Measurements from ENCODE around the gene ZGPAT.
A peak's percentile ranks its signal among the peaks of the same experiment; 100 is the strongest.

The ZGPAT gene

DNA sequence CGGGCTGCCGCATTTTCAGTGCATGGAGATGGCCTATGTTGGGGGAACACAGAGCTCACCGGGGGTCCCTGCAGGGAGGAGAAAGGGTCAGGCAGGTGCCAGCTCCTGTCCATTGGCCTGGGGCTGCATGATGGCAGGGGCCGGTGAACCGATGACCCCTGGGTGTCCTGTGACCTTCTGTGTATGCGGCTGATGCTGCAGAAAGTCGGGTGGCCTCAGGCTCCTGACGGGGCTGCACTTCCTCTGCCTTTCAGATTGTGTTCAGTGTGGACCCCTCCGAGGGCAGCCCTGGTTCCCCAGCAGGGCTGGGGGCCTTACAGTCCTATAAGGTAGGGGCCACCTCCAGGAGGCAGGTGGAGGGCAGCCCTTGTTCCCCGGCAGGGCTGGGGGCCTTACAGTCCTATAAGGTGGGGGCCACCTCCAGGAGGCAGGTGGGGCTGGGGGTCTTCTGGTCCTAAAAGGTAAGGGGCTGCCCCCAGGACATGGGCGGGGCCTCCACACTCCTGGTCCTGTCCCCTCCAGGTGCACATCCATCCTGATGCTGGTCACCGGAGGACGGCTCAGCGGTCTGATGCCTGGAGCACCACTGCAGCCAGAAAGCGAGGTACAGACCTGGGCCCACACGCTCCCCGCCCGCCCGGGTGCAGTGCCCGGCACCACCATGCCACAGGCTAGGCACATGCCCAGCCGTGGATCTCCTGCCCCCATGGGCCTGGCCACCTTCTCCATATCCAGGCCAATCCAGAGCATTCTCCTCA lies 22.4 kb upstream of the ZGPAT start:
- Histone ChIP-seq H3K4me1 (ENCODE audit: control insufficient read depth in 5 of 5, insufficient read depth in 5 of 5, low read length in 5 of 5) (peaks cover 15 to 68% (median 50%) of the 10 kb centered on the region in 5 donors), H3K9me3 (ENCODE audit: control insufficient read depth in 5 of 5, low read length in 5 of 5) (no peaks in the 10 kb centered on the region), H3K36me3 (ENCODE audit: control insufficient read depth in 5 of 5, insufficient read depth in 5 of 5, low read length in 5 of 5) (peaks cover 0 to 7% (median 0%) of the 10 kb centered on the region in 5 donors), H3K9ac (ENCODE audit: low read length in 5 of 5) (peak overlapping the region in 2 of 5 donors; percentile 59 to 73), H3K27me3 (ENCODE audit: control insufficient read depth in 5 of 5, insufficient read depth in 4 of 5, low read length in 5 of 5) (no peaks in the 10 kb centered on the region), H3K4me3 (ENCODE audit: low read depth in 1 of 5, low read length in 5 of 5) (peak overlapping the region in 2 of 5 donors; percentile 22 to 52), H3K27ac (ENCODE audit: low read depth, low read length) (peak overlapping the region; percentile 87)

DNA sequence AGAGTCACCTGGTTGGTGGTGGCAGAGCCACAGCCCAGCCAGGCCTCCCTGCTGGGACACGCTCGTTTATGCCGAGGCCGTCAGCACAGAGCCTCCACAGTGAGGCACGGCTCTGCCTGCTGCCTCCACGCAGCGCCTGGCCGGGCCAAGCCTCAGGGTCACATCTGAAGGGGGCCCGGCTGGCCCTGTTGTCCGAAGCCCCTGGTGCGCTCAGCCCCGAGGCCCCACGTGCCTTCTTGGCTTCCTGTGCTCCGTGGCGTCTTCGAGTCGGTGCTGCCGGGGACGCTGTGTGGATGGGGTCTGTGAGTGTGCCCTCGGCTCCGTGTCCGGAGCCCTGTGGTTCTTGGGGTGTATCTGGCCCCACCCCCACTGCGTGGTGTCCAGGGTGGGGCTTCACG lies 21.7 kb upstream of the ZGPAT start:
- Histone ChIP-seq H3K9me3 (ENCODE audit: control insufficient read depth in 5 of 5, low read length in 5 of 5) (no peaks in the 10 kb centered on the region), H3K4me1 (ENCODE audit: control insufficient read depth in 5 of 5, insufficient read depth in 5 of 5, low read length in 5 of 5) (peaks cover 15 to 68% (median 50%) of the 10 kb centered on the region in 5 donors), H3K4me3 (ENCODE audit: low read depth in 1 of 5, low read length in 5 of 5) (peak overlapping the region in 3 of 5 donors; percentile 22 to 52 (median 27)), H3K27ac (ENCODE audit: low read depth, low read length) (peak overlapping the region; percentile 87), H3K36me3 (ENCODE audit: control insufficient read depth in 5 of 5, insufficient read depth in 5 of 5, low read length in 5 of 5) (peaks cover 0 to under 1% (median 0%) of the 10 kb centered on the region in 5 donors), H3K27me3 (ENCODE audit: control insufficient read depth in 5 of 5, insufficient read depth in 4 of 5, low read length in 5 of 5) (no peaks in the 10 kb centered on the region), H3K9ac (ENCODE audit: low read length in 5 of 5) (peak overlapping the region in 4 of 5 donors; percentile 38 to 73 (median 52))

DNA sequence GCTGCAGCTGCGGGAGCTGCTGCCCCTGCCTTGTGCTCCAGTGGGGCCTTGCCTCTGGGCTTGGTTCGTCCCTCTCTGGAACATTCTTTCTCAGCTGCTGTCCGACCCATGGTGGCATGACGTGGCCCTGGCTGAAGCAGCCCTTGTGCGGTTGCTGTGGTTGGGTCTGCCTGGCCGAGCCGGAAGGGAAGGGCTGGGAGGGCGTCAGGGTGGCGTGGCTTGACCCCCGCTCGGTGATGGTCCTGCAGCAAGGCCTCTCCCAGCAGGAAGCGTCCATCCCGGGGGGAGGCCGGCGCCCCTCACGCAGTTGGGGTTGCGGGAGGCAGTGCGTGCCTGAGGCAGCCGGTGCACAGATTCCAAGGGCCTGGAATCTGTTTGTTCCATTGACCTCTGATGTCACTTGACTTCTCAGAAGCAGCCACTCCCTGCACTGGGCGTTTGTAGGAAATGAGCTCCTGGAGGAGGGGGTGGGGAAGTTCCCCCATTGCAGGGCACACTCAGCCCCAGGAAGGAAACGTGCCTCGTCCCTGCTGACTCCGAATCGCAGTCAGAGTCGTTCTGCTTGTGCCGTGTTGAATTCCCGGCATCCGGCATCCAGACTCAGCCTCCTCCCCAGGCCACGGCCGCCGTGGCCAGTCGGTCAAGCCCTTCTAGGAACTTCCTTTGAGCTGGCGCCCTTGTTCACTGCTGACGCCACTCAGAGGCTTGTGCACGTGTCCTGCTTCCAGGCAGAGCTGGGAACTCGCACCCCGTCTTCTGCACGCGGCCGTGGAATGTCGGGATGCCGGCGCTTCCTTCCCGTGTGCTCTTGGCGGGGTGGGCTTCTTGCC lies 21.1 kb upstream of the ZGPAT start:
- H3K9me3 ChIP-seq (ENCODE audit: control insufficient read depth in 5 of 5, low read length in 5 of 5): no peaks in the 10 kb centered on the region
- peak overlapping the region in 4 of 5 donors; percentile 0 to 52 (median 33) for H3K4me3 ChIP-seq (ENCODE audit: low read depth in 1 of 5, low read length in 5 of 5)
- peaks cover 14 to 65% (median 49%) of the 10 kb centered on the region in 5 donors for H3K4me1 ChIP-seq (ENCODE audit: control insufficient read depth in 5 of 5, insufficient read depth in 5 of 5, low read length in 5 of 5)
- peak overlapping the region; percentile 87 for H3K27ac ChIP-seq (ENCODE audit: low read depth, low read length)
- peaks cover 0 to 3% (median 0%) of the 10 kb centered on the region in 5 donors for H3K36me3 ChIP-seq (ENCODE audit: control insufficient read depth in 5 of 5, insufficient read depth in 5 of 5, low read length in 5 of 5)
- no peaks in the 10 kb centered on the region for H3K27me3 ChIP-seq (ENCODE audit: control insufficient read depth in 5 of 5, insufficient read depth in 4 of 5, low read length in 5 of 5)
- H3K9ac ChIP-seq (ENCODE audit: low read length in 5 of 5): peak overlapping the region; percentile 33 to 73 (median 45)

- Histone ChIP-seq H3K9me3 (ENCODE audit: control insufficient read depth in 5 of 5, low read length in 5 of 5) (no peaks in the 10 kb centered on the region), H3K27me3 (ENCODE audit: control insufficient read depth in 5 of 5, insufficient read depth in 4 of 5, low read length in 5 of 5) (no peaks in the 10 kb centered on the region), H3K27ac (ENCODE audit: low read depth, low read length) (peak overlapping the region; percentile 76), H3K4me1 (ENCODE audit: control insufficient read depth in 5 of 5, insufficient read depth in 5 of 5, low read length in 5 of 5) (peaks cover 10 to 61% (median 40%) of the 10 kb centered on the region in 5 donors), H3K36me3 (ENCODE audit: control insufficient read depth in 5 of 5, insufficient read depth in 5 of 5, low read length in 5 of 5) (peaks cover 0 to 4% (median 0%) of the 10 kb centered on the region in 5 donors), H3K4me3 (ENCODE audit: low read depth in 1 of 5, low read length in 5 of 5) (peak overlapping the region in 3 of 5 donors; percentile 0 to 52 (median 27)), H3K9ac (ENCODE audit: low read length in 5 of 5) (peak overlapping the region in 4 of 5 donors; percentile 33 to 73 (median 50))
Observed at GRCh38 chr20:63687419-63688178, 20.2 kb upstream of the ZGPAT start.

DNA sequence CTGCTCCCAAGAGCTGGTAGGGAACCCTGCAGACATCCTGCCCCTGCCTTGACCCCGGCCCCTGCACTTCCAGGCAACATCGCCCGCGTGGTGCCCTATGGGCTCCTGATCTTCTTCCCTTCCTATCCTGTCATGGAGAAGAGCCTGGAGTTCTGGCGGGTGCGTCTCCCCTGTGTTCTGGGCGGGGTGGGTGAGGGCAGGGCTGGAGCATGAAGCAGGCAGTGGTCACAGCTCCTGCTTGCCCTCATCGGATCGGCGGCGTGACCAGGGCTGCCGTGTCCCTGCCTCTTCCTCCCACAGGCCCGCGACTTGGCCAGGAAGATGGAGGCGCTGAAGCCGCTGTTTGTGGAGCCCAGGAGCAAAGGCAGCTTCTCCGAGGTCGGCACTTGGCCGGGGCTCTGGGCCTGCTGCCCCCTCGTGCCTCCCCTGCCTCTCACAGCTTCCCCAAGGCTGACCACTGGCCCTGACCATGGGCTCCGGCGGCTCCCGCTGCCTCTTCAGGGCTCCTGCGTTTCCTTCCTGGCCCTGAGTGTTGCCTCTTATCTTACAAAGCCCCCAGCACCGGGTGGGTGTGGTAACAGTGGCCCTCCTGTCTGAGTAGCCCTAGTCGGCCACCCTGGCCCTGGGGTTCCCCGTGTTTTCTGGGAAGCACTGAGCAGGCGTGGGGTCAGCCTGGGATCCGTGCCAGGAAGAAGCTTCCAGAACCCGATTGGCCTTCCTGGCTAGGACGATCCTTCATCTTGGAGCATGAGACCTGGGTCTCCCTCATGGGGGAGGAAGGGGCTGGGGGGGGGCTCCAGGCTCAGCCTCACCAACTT lies 19.4 kb upstream of the ZGPAT start:
- Histone ChIP-seq H3K27ac (ENCODE audit: low read depth, low read length) (peak overlapping the region; percentile 76), H3K4me1 (ENCODE audit: control insufficient read depth in 5 of 5, insufficient read depth in 5 of 5, low read length in 5 of 5) (peaks cover 8 to 53% (median 35%) of the 10 kb centered on the region in 5 donors), H3K9ac (ENCODE audit: low read length in 5 of 5) (peak overlapping the region in 2 of 5 donors; percentile 22 to 43), H3K9me3 (ENCODE audit: control insufficient read depth in 5 of 5, low read length in 5 of 5) (no peaks in the 10 kb centered on the region), H3K36me3 (ENCODE audit: control insufficient read depth in 5 of 5, insufficient read depth in 5 of 5, low read length in 5 of 5) (peaks cover 0 to 4% (median 0%) of the 10 kb centered on the region in 5 donors), H3K27me3 (ENCODE audit: control insufficient read depth in 5 of 5, insufficient read depth in 4 of 5, low read length in 5 of 5) (no peaks in the 10 kb centered on the region), H3K4me3 (ENCODE audit: low read depth in 1 of 5, low read length in 5 of 5) (peak overlapping the region in 1 of 5 donors; percentile 13)

DNA sequence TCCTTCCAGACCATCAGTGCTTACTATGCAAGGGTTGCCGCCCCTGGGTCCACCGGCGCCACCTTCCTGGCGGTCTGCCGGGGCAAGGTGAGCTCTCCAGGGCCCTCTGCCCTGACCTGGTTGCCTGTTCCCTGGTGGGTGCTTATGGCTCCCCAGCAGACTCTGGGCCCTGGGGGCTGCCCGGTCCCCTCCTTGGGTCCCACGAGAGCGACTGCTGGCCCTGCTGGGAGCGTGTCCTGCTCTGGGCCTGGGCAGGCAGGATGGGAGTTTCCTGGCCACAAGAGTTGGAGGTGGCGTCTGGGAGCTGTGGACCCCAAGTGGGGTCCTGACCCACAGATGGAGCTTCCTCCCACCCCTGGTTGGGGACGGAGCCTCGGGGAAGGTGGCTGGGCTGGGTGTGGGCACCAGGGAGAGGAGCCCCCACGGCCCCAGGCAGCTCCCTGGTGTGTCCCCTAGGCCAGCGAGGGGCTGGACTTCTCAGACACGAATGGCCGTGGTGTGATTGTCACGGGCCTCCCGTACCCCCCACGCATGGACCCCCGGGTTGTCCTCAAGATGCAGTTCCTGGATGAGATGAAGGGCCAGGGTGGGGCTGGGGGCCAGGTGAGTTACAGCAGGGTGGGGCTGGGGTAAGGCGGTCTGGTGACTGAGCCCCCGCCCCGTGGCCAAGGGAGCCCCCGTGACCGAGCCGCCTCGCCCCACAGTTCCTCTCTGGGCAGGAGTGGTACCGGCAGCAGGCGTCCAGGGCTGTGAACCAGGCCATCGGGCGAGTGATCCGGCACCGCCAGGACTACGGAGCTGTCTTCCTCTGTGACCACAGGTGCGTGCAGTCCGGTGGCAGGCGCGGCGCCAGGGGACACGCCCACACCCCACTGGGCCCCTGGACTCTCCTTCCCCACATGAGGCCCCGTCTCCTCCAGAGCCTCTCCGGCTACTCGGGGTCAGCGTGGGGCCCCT lies 18.5 kb upstream of the ZGPAT start:
- peak overlapping the region; percentile 76 for H3K27ac ChIP-seq (ENCODE audit: low read depth, low read length)
- H3K9me3 ChIP-seq (ENCODE audit: control insufficient read depth in 5 of 5, low read length in 5 of 5): no peaks in the 10 kb centered on the region
- peaks cover 0 to 12% (median 5%) of the 10 kb centered on the region in 5 donors for H3K36me3 ChIP-seq (ENCODE audit: control insufficient read depth in 5 of 5, insufficient read depth in 5 of 5, low read length in 5 of 5)
- no peaks in the 10 kb centered on the region for H3K27me3 ChIP-seq (ENCODE audit: control insufficient read depth in 5 of 5, insufficient read depth in 4 of 5, low read length in 5 of 5)
- H3K9ac ChIP-seq (ENCODE audit: low read length in 5 of 5): peak overlapping the region in 2 of 5 donors; percentile 47 to 58
- peaks cover 8 to 53% (median 35%) of the 10 kb centered on the region in 5 donors for H3K4me1 ChIP-seq (ENCODE audit: control insufficient read depth in 5 of 5, insufficient read depth in 5 of 5, low read length in 5 of 5)
- H3K4me3 ChIP-seq (ENCODE audit: low read depth in 1 of 5, low read length in 5 of 5): no peak overlapping the region

DNA sequence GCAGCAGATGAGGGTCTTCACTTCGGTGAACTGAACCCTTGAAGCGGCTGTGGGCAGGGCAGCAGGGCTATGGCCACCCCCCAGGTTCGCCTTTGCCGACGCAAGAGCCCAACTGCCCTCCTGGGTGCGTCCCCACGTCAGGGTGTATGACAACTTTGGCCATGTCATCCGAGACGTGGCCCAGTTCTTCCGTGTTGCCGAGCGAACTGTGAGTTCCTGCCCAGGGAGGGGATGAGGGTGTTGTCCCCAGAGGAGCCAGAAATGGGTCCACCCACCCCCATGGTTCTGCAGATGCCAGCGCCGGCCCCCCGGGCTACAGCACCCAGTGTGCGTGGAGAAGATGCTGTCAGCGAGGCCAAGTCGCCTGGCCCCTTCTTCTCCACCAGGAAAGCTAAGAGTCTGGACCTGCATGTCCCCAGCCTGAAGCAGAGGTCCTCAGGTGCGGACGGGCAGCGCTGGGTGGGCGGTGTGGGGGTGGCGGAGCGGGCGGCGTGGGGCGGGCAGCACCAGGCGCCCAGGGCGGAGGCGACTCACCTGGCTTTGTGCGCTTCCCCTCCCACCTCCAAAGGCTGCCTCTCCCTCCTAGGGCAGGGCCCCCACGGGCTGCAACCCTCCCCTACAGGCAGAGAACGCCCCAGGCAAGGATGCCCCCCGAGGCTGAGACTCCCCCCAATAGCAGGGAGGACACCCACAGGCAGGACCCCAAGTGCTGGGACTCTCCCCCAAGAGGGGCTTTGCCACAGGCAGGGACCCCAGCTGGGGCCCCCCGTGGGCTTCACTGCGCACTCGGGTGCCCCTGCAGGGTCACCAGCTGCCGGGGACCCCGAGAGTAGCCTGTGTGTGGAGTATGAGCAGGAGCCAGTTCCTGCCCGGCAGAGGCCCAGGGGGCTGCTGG lies 17.6 kb upstream of the ZGPAT start:
- Histone ChIP-seq H3K4me3 (ENCODE audit: low read depth in 1 of 5, low read length in 5 of 5) (no peak overlapping the region), H3K27ac (ENCODE audit: low read depth, low read length) (no peak overlapping the region), H3K27me3 (ENCODE audit: control insufficient read depth in 5 of 5, insufficient read depth in 4 of 5, low read length in 5 of 5) (no peaks in the 10 kb centered on the region), H3K4me1 (ENCODE audit: control insufficient read depth in 5 of 5, insufficient read depth in 5 of 5, low read length in 5 of 5) (peaks cover 8 to 53% (median 38%) of the 10 kb centered on the region in 5 donors), H3K36me3 (ENCODE audit: control insufficient read depth in 5 of 5, insufficient read depth in 5 of 5, low read length in 5 of 5) (peaks cover 0 to 19% (median 8%) of the 10 kb centered on the region in 5 donors), H3K9me3 (ENCODE audit: control insufficient read depth in 5 of 5, low read length in 5 of 5) (no peaks in the 10 kb centered on the region), H3K9ac (ENCODE audit: low read length in 5 of 5) (no peak overlapping the region)
